Measurements from ENCODE around the gene GNAZ.
"Not testable (repeated sequence)": the region's sequence is repeated elsewhere in the genome, so short reads cannot be mapped to it uniquely, and the experiment has no call there.

DNA sequence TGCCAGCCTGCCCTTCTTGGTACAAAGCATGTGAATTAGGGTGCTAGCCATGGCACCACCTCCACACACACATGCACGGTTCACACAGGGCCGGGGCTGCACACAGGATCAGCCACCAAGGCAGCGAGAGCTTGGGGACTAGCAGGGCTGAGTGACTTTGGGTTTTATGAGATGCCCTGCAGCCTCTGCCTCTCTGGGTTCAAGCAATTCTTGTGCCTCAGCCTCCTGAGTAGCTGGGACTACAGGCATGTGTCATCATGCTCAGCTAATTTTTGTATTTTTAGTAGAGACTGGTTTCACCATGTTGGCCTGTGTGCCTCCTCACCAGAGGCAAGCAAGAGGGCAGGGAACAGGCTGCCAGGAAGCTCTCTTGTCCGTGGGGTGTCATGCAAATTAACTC is 66.7 kb downstream of the GNAZ start:
- TF ChIP-seq, protein P1, sequence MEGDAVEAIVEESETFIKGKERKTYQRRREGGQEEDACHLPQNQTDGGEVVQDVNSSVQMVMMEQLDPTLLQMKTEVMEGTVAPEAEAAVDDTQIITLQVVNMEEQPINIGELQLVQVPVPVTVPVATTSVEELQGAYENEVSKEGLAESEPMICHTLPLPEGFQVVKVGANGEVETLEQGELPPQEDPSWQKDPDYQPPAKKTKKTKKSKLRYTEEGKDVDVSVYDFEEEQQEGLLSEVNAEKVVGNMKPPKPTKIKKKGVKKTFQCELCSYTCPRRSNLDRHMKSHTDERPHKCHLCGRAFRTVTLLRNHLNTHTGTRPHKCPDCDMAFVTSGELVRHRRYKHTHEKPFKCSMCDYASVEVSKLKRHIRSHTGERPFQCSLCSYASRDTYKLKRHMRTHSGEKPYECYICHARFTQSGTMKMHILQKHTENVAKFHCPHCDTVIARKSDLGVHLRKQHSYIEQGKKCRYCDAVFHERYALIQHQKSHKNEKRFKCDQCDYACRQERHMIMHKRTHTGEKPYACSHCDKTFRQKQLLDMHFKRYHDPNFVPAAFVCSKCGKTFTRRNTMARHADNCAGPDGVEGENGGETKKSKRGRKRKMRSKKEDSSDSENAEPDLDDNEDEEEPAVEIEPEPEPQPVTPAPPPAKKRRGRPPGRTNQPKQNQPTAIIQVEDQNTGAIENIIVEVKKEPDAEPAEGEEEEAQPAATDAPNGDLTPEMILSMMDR (IDR thresholded peaks at IDR 0.05) = not testable (repeated sequence)
- not testable (repeated sequence) for TF ChIP-seq POLR2A (IDR thresholded peaks at IDR 0.05)

All from esophagus squamous epithelium (tissue), 4 donors.